ENCODE data around the gene MTMR12. TPM values are rescaled to one million over a fixed set of nuclear protein-coding genes. Genes with fewer than 3 reads are reported as not detected.

The MTMR12 gene
- total and polyA plus RNA-seq, 2 of the 4 experiments (the other 2 are of a cell fraction): 11.1 to 21.3 TPM

GRCh38 chr5:32355686-32356085 is 42.9 kb upstream of the MTMR12 start:
- Histone ChIP-seq H2BK120ac (ENCODE audit: low read depth, low read length) (no peak overlapping the region), H3K27me3 (ENCODE audit: control insufficient read depth, insufficient read depth, low read length) (no peaks in the 10 kb centered on the region), H3K4me2 (ENCODE audit: low read depth, low read length) (no peak overlapping the region), H3K27ac (ENCODE audit: insufficient read depth, low read length) (no peak overlapping the region), H2AK5ac (ENCODE audit: low read depth, low read length) (no peak overlapping the region), H3K36me3 (ENCODE audit: control insufficient read depth, insufficient read depth, low read length) (peaks cover 16% of the 10 kb centered on the region), H3K9me1 (ENCODE audit: insufficient read depth, low read length) (no peaks in the 10 kb centered on the region), H3K23ac (ENCODE audit: low read depth, low read length) (no peak overlapping the region), H2BK15ac (ENCODE audit: low read depth, low read length) (no peak overlapping the region), H3K4ac (ENCODE audit: low read depth, low read length) (no peak overlapping the region), H4K20me1 (ENCODE audit: insufficient read depth, low read length) (no peaks in the 10 kb centered on the region; the same call in 1 of the 2 replicates), H3K9ac (ENCODE audit: low read depth, low read length) (no peak overlapping the region), H4K5ac (ENCODE audit: low read depth, low read length) (no peak overlapping the region), H3K56ac (ENCODE audit: extremely low read depth, insufficient read depth, low read length) (no peak overlapping the region), H2BK5ac (ENCODE audit: low read depth, low read length, poor library complexity, severe bottlenecking) (no peak overlapping the region), H4K8ac (ENCODE audit: low read depth in 2 of 2, low read length in 2 of 2) (no peak overlapping the region), H3K9me3 (ENCODE audit: control insufficient read depth, insufficient read depth, low read length) (no peaks in the 10 kb centered on the region), H3K79me1 (ENCODE audit: low read depth in 1 of 2, low read length in 2 of 2) (peaks cover 2 to 3% of the 10 kb centered on the region in 2 experiments; a peak in 2 of 4 replicates), H3K14ac (replicated peaks; ENCODE audit: low read depth, low read length) (no peak overlapping the region), H3K4me3 (ENCODE audit: insufficient read depth, low read depth, low read length) (no peak overlapping the region), H2AK9ac (replicated peaks; ENCODE audit: low read depth, low read length, poor library complexity) (no peak overlapping the region), H3K18ac (ENCODE audit: low read depth, low read length) (no peak overlapping the region), H3K4me1 (ENCODE audit: control insufficient read depth, insufficient read depth, low read length) (no peaks in the 10 kb centered on the region), H4K91ac (ENCODE audit: insufficient read depth, low read depth, low read length) (no peak overlapping the region), H2AFZ (replicated peaks; ENCODE audit: low read length, poor library complexity) (no peak overlapping the region), H2BK20ac (ENCODE audit: low read depth, low read length) (no peak overlapping the region)
- no TSS peak for BruUV-seq (replicated peaks)
- WGBS, 2 experiments (ENCODE audit: extremely low coverage in 2 of 2, insufficient read length in 1 of 2): no CpG with 5 or more reads among the region's 4 CpGs
- intact Hi-C loops (cut with micrococcal nuclease) (no loop called here), dilution Hi-C loops (cut with HindIII; ENCODE audit: low sequenced_read_pairs, unreplicated experiment) (no loop called here), in situ Hi-C loops (cut with MboI; ENCODE audit: low sequenced_read_pairs) (no loop called here)
- DNase-seq (no peak), ATAC-seq (ENCODE audit: low read depth) (no peak)
- ChIA-PET CTCF (no interaction called here), POLR2A (ENCODE audit: unreplicated experiment) (no interaction called here)
- TF ChIP-seq CHD1 (IDR thresholded peaks at IDR 0.05; ENCODE audit: low read depth, low read length) (no peak), ELK1 (IDR thresholded peaks at IDR 0.05; ENCODE audit: borderline replicate concordance, low read depth, low read length) (no peak), NFE2L2 (IDR thresholded peaks at IDR 0.05; ENCODE audit: low read depth, low read length) (no peak), USF2 (IDR thresholded peaks at IDR 0.05; ENCODE audit: low read depth, low read length) (no peak), RCOR1 (IDR thresholded peaks at IDR 0.05; ENCODE audit: insufficient replicate concordance, low read length) (no peak), CEBPB (IDR thresholded peaks at IDR 0.05; ENCODE audit: low read depth, low read length) (no peak)

Measured in IMR-90 (cell line).